HEK293 (cell line): ENCODE results near the gene GRID2.

Experiments used
- CTCF ChIA-PET: fragments of 350-600 bp; formaldehyde crosslinking; extraction: SDS; loops from one replicate; lab custom pipeline; 2021; ENCODE audit warnings: antibody characterized with exemption; lab: Yijun Ruan, JAX
- POLR2A ChIA-PET: fragments of 300-600 bp; formaldehyde crosslinking; extraction: SDS; loops from one replicate; lab custom pipeline; 2020; ENCODE audit warnings: antibody characterized with exemption, inconsistent platforms; lab: Yijun Ruan, JAX
- H3K27ac ChIP-seq: fragments of 200-500 bp; sonication (Bioruptor generic); 2 replicates; pipeline ENCODE4 v1.5.1; 2014; ENCODE audit warnings: low read depth, low read length, control low read depth, inconsistent platforms; ENCODE audit errors: extremely low read depth
- H3K36me3 ChIP-seq, 2 experiments: fragments of 200-500 bp in 1 of 2; sonication (Bioruptor generic) in 1 of 2; 1 replicate in 1 of 2; 2 replicates in 1 of 2; pipeline ENCODE4 v1.5.1; 2014 to 2017; ENCODE audit warnings: inconsistent platforms in 2 of 2, low read length in 2 of 2; ENCODE audit not compliant: control insufficient read depth in 2 of 2, insufficient read depth in 1 of 2
- H3K4me1 ChIP-seq: fragments of 200-500 bp; sonication (Bioruptor generic); 2 replicates; pipeline ENCODE4 v1.5.1; 2014; ENCODE audit warnings: mild to moderate bottlenecking, low read length, inconsistent platforms; ENCODE audit not compliant: control insufficient read depth, insufficient read depth
- H3K4me3 ChIP-seq: 2 replicates; pipeline ENCODE4 v1.5.1; 2011; ENCODE audit warnings: low read depth, mild to moderate bottlenecking, control low read depth, low read length, moderate library complexity
- H3K9me3 ChIP-seq: fragments of 200-500 bp; sonication (Bioruptor generic); 2 replicates; pipeline ENCODE4 v1.5.1; 2014; ENCODE audit warnings: low read depth, low read length, inconsistent platforms; ENCODE audit not compliant: control insufficient read depth, insufficient read depth
- AEBP2 ChIP-seq: fragments of 450-650 bp; formaldehyde crosslinking; IDR thresholded peaks from 2 replicates; pipeline ENCODE4 v1.5.1; 2016; ENCODE audit warnings: missing biosample characterization, missing genetic modification characterization, borderline replicate concordance
- MZF1 ChIP-seq: fragments of 450-650 bp; formaldehyde crosslinking; IDR thresholded peaks from 2 replicates; pipeline ENCODE4 v1.5.1; 2017; ENCODE audit warnings: missing biosample characterization, missing genetic modification characterization, borderline replicate concordance
- YY1 ChIP-seq: fragments of 450-650 bp; formaldehyde crosslinking; IDR thresholded peaks from 2 replicates; pipeline ENCODE4 v1.5.1; 2018; ENCODE audit warnings: missing biosample characterization, missing genetic modification characterization
- ZEB2 ChIP-seq: fragments of 450-650 bp; formaldehyde crosslinking; IDR thresholded peaks from 2 replicates; pipeline ENCODE4 v1.5.1; 2016; ENCODE audit warnings: missing biosample characterization, missing genetic modification characterization
- ZNF138 ChIP-seq: fragments of 450-650 bp; formaldehyde crosslinking; IDR thresholded peaks from 2 replicates; pipeline ENCODE4 v1.5.1; 2016; ENCODE audit warnings: missing biosample characterization, missing genetic modification characterization, borderline replicate concordance
- ZNF37A ChIP-seq: fragments of 450-650 bp; IDR thresholded peaks from 2 replicates; pipeline ENCODE4 v1.5.1; 2018; ENCODE audit warnings: missing biosample characterization, missing genetic modification characterization
- ZNF433 ChIP-seq: fragments of 450-650 bp; formaldehyde crosslinking; IDR thresholded peaks from 2 replicates; pipeline ENCODE4 v1.5.1; 2016; ENCODE audit warnings: missing biosample characterization, missing genetic modification characterization, low read depth
- ZNF558 ChIP-seq: fragments of 450-650 bp; formaldehyde crosslinking; IDR thresholded peaks from 2 replicates; pipeline ENCODE4 v1.5.1; 2016; ENCODE audit warnings: missing biosample characterization, missing genetic modification characterization
- ZNF571 ChIP-seq: fragments of 450-650 bp; formaldehyde crosslinking; IDR thresholded peaks from 2 replicates; pipeline ENCODE4 v1.5.0; 2017; ENCODE audit warnings: missing biosample characterization, missing genetic modification characterization
- ZNF623 ChIP-seq: fragments of 450-650 bp; formaldehyde crosslinking; IDR thresholded peaks from 2 replicates; pipeline ENCODE4 v1.5.1; 2016; ENCODE audit warnings: missing biosample characterization, missing genetic modification characterization
- ZNF629 ChIP-seq: fragments of 450-650 bp; formaldehyde crosslinking; IDR thresholded peaks from 2 replicates; pipeline ENCODE4 v1.5.1; 2017; ENCODE audit warnings: missing biosample characterization, missing genetic modification characterization
- ZNF664 ChIP-seq: fragments of 450-650 bp; formaldehyde crosslinking; IDR thresholded peaks from 2 replicates; pipeline ENCODE4 v1.5.1; 2016; ENCODE audit warnings: missing biosample characterization, missing genetic modification characterization
- ZNF768 ChIP-seq: fragments of 450-650 bp; formaldehyde crosslinking; IDR thresholded peaks from 2 replicates; pipeline ENCODE4 v1.5.1; 2018; ENCODE audit warnings: missing biosample characterization, mild to moderate bottlenecking, missing genetic modification characterization
- ZNF791 ChIP-seq: fragments of 450-650 bp; formaldehyde crosslinking; IDR thresholded peaks from 2 replicates; pipeline ENCODE4 v1.5.1; 2016; ENCODE audit warnings: missing biosample characterization, missing genetic modification characterization
- TF ChIP-seq, protein P1 (sequence below): fragments of 450-650 bp; formaldehyde crosslinking; IDR thresholded peaks from 2 replicates; pipeline ENCODE4 v1.5.1; 2016; ENCODE audit warnings: missing biosample characterization, missing genetic modification characterization
- TF ChIP-seq, protein P2 (sequence below): fragments of 450-650 bp; formaldehyde crosslinking; IDR thresholded peaks from 2 replicates; pipeline ENCODE4 v1.5.1; 2016; ENCODE audit warnings: missing biosample characterization, missing genetic modification characterization
- TF ChIP-seq, protein P3 (sequence below): fragments of 450-650 bp; formaldehyde crosslinking; IDR thresholded peaks from 2 replicates; pipeline ENCODE4 v1.5.1; 2017; ENCODE audit warnings: missing biosample characterization, missing genetic modification characterization

GRID2 gene

DNA sequence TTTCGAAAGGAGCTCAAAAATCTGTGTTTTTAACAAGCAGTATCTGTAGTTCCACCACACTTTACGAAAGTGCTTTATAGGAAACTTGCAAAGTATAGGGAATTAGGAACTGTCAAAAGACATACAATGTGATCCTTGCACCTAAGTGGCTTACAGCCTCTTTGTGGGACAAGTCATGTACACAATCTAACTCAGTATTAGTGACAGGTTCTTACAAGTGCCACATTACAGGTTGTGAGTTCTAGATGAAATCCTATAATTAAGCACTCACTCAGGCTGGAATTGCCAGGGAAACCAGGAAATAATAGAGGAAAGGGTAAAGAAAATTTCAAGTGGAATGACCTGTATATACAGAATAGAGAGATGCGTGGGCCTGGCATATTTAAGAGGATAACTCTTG lies 957.4 kb downstream of the GRID2 start:
- Histone ChIP-seq H3K36me3 (no peaks in the 10 kb centered on the region), H3K9me3 (no peaks in the 10 kb centered on the region), H3K4me1 (no peaks in the 10 kb centered on the region), H3K4me3 (no peak overlapping the region), H3K27ac (no peak overlapping the region)
- CTCF ChIA-PET = no interaction called here
- POLR2A ChIA-PET = no interaction called here
- TF ChIP-seq ZNF623 (tag by site-specific recombination) (no peak), ZNF138 (tag by site-specific recombination) (no peak), YY1 (tag by site-specific recombination) (no peak), ZNF571 (no peak), ZNF791 (tag by site-specific recombination) (no peak), ZEB2 (tag by site-specific recombination) (no peak), ZNF629 (tag by site-specific recombination) (no peak), MZF1 (tag by site-specific recombination) (no peak), ZNF558 (tag by site-specific recombination) (no peak)
- TF ChIP-seq, protein P1, sequence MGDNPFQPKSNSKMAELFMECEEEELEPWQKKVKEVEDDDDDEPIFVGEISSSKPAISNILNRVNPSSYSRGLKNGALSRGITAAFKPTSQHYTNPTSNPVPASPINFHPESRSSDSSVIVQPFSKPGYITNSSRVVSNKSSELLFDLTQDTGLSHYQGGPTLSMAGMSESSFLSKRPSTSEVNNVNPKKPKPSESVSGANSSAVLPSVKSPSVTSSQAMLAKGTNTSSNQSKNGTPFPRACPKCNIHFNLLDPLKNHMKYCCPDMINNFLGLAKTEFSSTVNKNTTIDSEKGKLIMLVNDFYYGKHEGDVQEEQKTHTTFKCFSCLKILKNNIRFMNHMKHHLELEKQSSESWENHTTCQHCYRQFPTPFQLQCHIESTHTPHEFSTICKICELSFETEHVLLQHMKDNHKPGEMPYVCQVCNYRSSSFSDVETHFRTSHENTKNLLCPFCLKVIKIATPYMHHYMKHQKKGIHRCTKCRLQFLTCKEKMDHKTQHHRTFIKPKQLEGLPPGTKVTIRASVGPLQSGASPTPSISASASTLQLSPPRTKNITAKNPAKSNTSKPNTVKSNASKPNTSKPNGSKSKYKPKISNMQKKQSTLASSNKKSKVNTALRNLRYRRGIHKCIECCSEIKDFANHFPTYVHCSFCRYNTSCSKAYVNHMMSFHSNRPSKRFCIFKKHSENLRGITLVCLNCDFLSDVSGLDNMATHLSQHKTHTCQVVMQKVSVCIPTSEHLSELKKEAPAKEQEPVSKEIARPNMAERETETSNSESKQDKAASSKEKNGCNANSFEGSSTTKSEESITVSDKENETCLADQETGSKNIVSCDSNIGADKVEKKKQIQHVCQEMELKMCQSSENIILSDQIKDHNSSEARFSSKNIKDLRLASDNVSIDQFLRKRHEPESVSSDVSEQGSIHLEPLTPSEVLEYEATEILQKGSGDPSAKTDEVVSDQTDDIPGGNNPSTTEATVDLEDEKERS (tag by site-specific recombination) = no peak
- TF ChIP-seq, protein P2, sequence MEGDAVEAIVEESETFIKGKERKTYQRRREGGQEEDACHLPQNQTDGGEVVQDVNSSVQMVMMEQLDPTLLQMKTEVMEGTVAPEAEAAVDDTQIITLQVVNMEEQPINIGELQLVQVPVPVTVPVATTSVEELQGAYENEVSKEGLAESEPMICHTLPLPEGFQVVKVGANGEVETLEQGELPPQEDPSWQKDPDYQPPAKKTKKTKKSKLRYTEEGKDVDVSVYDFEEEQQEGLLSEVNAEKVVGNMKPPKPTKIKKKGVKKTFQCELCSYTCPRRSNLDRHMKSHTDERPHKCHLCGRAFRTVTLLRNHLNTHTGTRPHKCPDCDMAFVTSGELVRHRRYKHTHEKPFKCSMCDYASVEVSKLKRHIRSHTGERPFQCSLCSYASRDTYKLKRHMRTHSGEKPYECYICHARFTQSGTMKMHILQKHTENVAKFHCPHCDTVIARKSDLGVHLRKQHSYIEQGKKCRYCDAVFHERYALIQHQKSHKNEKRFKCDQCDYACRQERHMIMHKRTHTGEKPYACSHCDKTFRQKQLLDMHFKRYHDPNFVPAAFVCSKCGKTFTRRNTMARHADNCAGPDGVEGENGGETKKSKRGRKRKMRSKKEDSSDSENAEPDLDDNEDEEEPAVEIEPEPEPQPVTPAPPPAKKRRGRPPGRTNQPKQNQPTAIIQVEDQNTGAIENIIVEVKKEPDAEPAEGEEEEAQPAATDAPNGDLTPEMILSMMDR (tag by site-specific recombination) = no peak

DNA sequence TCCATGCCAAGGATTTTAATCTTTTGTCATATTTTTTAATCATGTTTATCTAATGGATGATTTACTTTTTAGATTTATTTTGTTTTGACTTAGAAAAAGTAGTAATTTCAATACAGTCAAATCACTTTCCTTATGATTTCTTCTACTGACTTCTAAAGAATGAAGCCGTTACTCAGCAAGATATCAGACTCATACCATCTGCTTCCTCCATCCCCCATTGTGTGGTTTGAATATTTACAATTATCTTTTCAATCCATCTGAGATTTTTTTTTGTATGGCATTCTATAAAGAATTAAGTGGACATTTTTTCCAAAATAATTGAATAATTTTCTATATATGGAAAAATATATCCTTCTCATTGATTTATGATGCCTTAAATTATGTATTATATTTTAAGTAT lies 959.4 kb downstream of the GRID2 start:
- H3K36me3 ChIP-seq = no peaks in the 10 kb centered on the region
- no peak overlapping the region for H3K27ac ChIP-seq
- no peaks in the 10 kb centered on the region for H3K9me3 ChIP-seq
- ChIA-PET CTCF (no interaction called here), POLR2A (no interaction called here)
- H3K4me3 ChIP-seq = no peak overlapping the region
- H3K4me1 ChIP-seq = no peaks in the 10 kb centered on the region
- TF ChIP-seq ZNF664 (tag by site-specific recombination) (no peak), ZNF138 (tag by site-specific recombination) (no peak), ZNF37A (tag by site-specific recombination) (no peak), AEBP2 (no peak), ZNF768 (tag by site-specific recombination) (no peak), ZNF433 (no peak)
- TF ChIP-seq, protein P3, sequence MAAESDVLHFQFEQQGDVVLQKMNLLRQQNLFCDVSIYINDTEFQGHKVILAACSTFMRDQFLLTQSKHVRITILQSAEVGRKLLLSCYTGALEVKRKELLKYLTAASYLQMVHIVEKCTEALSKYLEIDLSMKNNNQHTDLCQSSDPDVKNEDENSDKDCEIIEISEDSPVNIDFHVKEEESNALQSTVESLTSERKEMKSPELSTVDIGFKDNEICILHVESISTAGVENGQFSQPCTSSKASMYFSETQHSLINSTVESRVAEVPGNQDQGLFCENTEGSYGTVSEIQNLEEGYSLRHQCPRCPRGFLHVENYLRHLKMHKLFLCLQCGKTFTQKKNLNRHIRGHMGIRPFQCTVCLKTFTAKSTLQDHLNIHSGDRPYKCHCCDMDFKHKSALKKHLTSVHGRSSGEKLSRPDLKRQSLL (tag by site-specific recombination) = no peak
